Immature natural killer cell (primary cell): Measurements from ENCODE around the gene PFKL. TPM values are rescaled to one million over a fixed set of nuclear protein-coding genes. Genes with fewer than 3 reads are reported as not detected.

Source experiments
- DNase-seq, 3 donors: peaks; one replicate each; pipeline ENCODE4 v3.0.0; 2022; ENCODE audit warnings: mixed read lengths in 1 of 3
- H3K27ac Mint-ChIP-seq, 6 donors: one replicate each; pipeline ENCODE4 v1.8.0; 2020; ENCODE audit warnings: mixed read lengths in 6 of 6, mild to moderate bottlenecking in 5 of 6, inconsistent platforms in 4 of 6, moderate library complexity in 3 of 6
- H3K27me3 Mint-ChIP-seq, 3 donors: one replicate each; pipeline ENCODE4 v1.8.0; 2020 to 2021; ENCODE audit warnings: low read depth in 3 of 3, mild to moderate bottlenecking in 3 of 3, mixed read lengths in 3 of 3, moderate library complexity in 3 of 3, inconsistent platforms in 1 of 3
- H3K36me3 Mint-ChIP-seq, 3 donors: one replicate each; pipeline ENCODE4 v1.8.0; 2020; ENCODE audit warnings: mixed read lengths in 3 of 3, inconsistent platforms in 2 of 3, mild to moderate bottlenecking in 2 of 3
- H3K4me1 Mint-ChIP-seq, 2 donors: one replicate each; pipeline ENCODE4 v1.8.0; 2020; ENCODE audit warnings: inconsistent platforms in 2 of 2, mild to moderate bottlenecking in 2 of 2, mixed read lengths in 2 of 2, moderate library complexity in 1 of 2
- H3K4me3 Mint-ChIP-seq, 5 donors: one replicate each; pipeline ENCODE4 v1.8.0; 2020; ENCODE audit warnings: mild to moderate bottlenecking in 5 of 5, mixed read lengths in 5 of 5, inconsistent platforms in 3 of 5, moderate library complexity in 3 of 5
- H3K9me3 Mint-ChIP-seq, 6 donors: one replicate each; pipeline ENCODE4 v1.8.0; 2020; ENCODE audit warnings: mild to moderate bottlenecking in 6 of 6, mixed read lengths in 6 of 6, inconsistent platforms in 4 of 6, moderate library complexity in 3 of 6
- polyA plus RNA-seq, 3 donors: library from polyadenylated mRNA; unstranded; fragments of 300-500 nt; fragmentation: Illumina TruSeq; gene quantifications; one replicate each; pipeline ENCODE4 v1.2.3, GENCODE V29; 2021

Gene PFKL
- polyA plus RNA-seq, 3 donors from 2014 or later = 57.9 to 88.8 (median 84.6) TPM

- no peak for DNase-seq
- H3K4me1 Mint-ChIP-seq = peaks cover 17 to 18% of the 10 kb centered on the region in 2 donors
- no peak overlapping the region for H3K27ac Mint-ChIP-seq
- H3K36me3 Mint-ChIP-seq = peaks cover 19 to 31% (median 24%) of the 10 kb centered on the region in 3 donors
- H3K27me3 Mint-ChIP-seq = peaks cover 0 to 2% (median 0%) of the 10 kb centered on the region in 3 donors
- H3K4me3 Mint-ChIP-seq = no peak overlapping the region
- H3K9me3 Mint-ChIP-seq = peaks cover 0 to 9% (median 2%) of the 10 kb centered on the region in 6 donors
These were observed 63.4 kb downstream of the PFKL start for GRCh38 chr21:44363278-44363677.

GRCh38 chr21:44364151-44365053 lies 64.5 kb downstream of the PFKL start:
- Mint-ChIP-seq H3K9me3 (peaks cover 0 to 9% (median 2%) of the 10 kb centered on the region in 6 donors), H3K27me3 (peaks cover 0 to 3% (median 2%) of the 10 kb centered on the region in 3 donors), H3K36me3 (peaks cover 13 to 25% (median 16%) of the 10 kb centered on the region in 3 donors), H3K4me1 (peaks cover 17 to 18% of the 10 kb centered on the region in 2 donors), H3K27ac (no peak overlapping the region), H3K4me3 (no peak overlapping the region)
- DNase-seq = no peak

- DNase-seq = no peak
- H3K27ac Mint-ChIP-seq = no peak overlapping the region
- H3K4me3 Mint-ChIP-seq = no peak overlapping the region
- H3K27me3 Mint-ChIP-seq = peaks cover 0 to 3% (median 0%) of the 10 kb centered on the region in 3 donors
- peaks cover 0 to 9% (median 2%) of the 10 kb centered on the region in 6 donors for H3K9me3 Mint-ChIP-seq
- peaks cover 10 to 13% of the 10 kb centered on the region in 2 donors for H3K4me1 Mint-ChIP-seq
- H3K36me3 Mint-ChIP-seq = peaks cover 12 to 23% (median 15%) of the 10 kb centered on the region in 3 donors
These were observed 65.6 kb downstream of the PFKL start for GRCh38 chr21:44365251-44365966.

- H3K4me1 Mint-ChIP-seq = peaks cover 5 to 11% of the 10 kb centered on the region in 2 donors
- DNase-seq = no peak
- H3K9me3 Mint-ChIP-seq = peaks cover 0 to 9% (median 2%) of the 10 kb centered on the region in 6 donors
- H3K27ac Mint-ChIP-seq = no peak overlapping the region
- no peak overlapping the region for H3K4me3 Mint-ChIP-seq
- peaks cover 0 to 3% (median 1%) of the 10 kb centered on the region in 3 donors for H3K27me3 Mint-ChIP-seq
- peaks cover 12 to 23% (median 18%) of the 10 kb centered on the region in 3 donors for H3K36me3 Mint-ChIP-seq
These were observed 66.2 kb downstream of the PFKL start for GRCh38 chr21:44365967-44366585.

- Mint-ChIP-seq H3K27me3 (peaks cover 0 to 5% (median 1%) of the 10 kb centered on the region in 3 donors), H3K4me3 (no peak overlapping the region), H3K9me3 (peaks cover 0 to 9% (median 2%) of the 10 kb centered on the region in 6 donors), H3K36me3 (peaks cover 16 to 27% (median 20%) of the 10 kb centered on the region in 3 donors), H3K4me1 (peaks cover 9 to 11% of the 10 kb centered on the region in 2 donors), H3K27ac (no peak overlapping the region)
- no peak for DNase-seq
These were observed 66.8 kb downstream of the PFKL start for GRCh38 chr21:44366586-44367211.

- Mint-ChIP-seq H3K36me3 (peaks cover 17 to 35% (median 28%) of the 10 kb centered on the region in 3 donors), H3K27ac (no peak overlapping the region), H3K4me1 (peaks cover 22 to 31% of the 10 kb centered on the region in 2 donors), H3K4me3 (peak overlapping the region in 1 of 5 donors; percentile 42), H3K9me3 (no peaks in the 10 kb centered on the region), H3K27me3 (peaks cover 0 to 6% (median 5%) of the 10 kb centered on the region in 3 donors)
- DNase-seq = peak in 2 of 3 donors; percentile 25 to 29
These were observed 69.0 kb downstream of the PFKL start for GRCh38 chr21:44368711-44369446.

GRCh38 chr21:44370027-44370735 lies 70.3 kb downstream of the PFKL start:
- Mint-ChIP-seq H3K4me1 (peaks cover 32 to 44% of the 10 kb centered on the region in 2 donors), H3K27ac (no peak overlapping the region), H3K36me3 (peaks cover 20 to 39% (median 33%) of the 10 kb centered on the region in 3 donors), H3K4me3 (no peak overlapping the region), H3K9me3 (peaks cover 0 to 3% (median 0%) of the 10 kb centered on the region in 6 donors), H3K27me3 (peaks cover 1 to 11% (median 8%) of the 10 kb centered on the region in 3 donors)
- peak in 1 of 3 donors; percentile 15 for DNase-seq

- peaks cover 3 to 18% (median 12%) of the 10 kb centered on the region in 3 donors for H3K27me3 Mint-ChIP-seq
- H3K4me1 Mint-ChIP-seq = peaks cover 39 to 51% of the 10 kb centered on the region in 2 donors
- peaks cover 0 to 5% (median 0%) of the 10 kb centered on the region in 6 donors for H3K9me3 Mint-ChIP-seq
- peak overlapping the region in 2 of 5 donors; percentile 15 to 35 for H3K4me3 Mint-ChIP-seq
- DNase-seq = no peak
- no peak overlapping the region for H3K27ac Mint-ChIP-seq
- H3K36me3 Mint-ChIP-seq = peaks cover 26 to 43% (median 40%) of the 10 kb centered on the region in 3 donors
These were observed 71.0 kb downstream of the PFKL start for GRCh38 chr21:44370786-44371410.

GRCh38 chr21:44371596-44371995 lies 71.7 kb downstream of the PFKL start:
- Mint-ChIP-seq H3K9me3 (peaks cover 0 to 5% (median 0%) of the 10 kb centered on the region in 6 donors), H3K4me3 (no peak overlapping the region), H3K27ac (no peak overlapping the region), H3K27me3 (peaks cover 3 to 19% (median 12%) of the 10 kb centered on the region in 3 donors), H3K36me3 (peaks cover 28 to 50% (median 47%) of the 10 kb centered on the region in 3 donors), H3K4me1 (peaks cover 46 to 58% of the 10 kb centered on the region in 2 donors)
- DNase-seq = no peak

GRCh38 chr21:44372616-44373015 lies 72.8 kb downstream of the PFKL start:
- Mint-ChIP-seq H3K36me3 (peaks cover 32 to 55% (median 54%) of the 10 kb centered on the region in 3 donors), H3K9me3 (peaks cover 0 to 5% (median 0%) of the 10 kb centered on the region in 6 donors), H3K4me3 (peak overlapping the region in 1 of 5 donors; percentile 18), H3K4me1 (peaks cover 54 to 64% of the 10 kb centered on the region in 2 donors), H3K27me3 (peaks cover 4 to 20% (median 12%) of the 10 kb centered on the region in 3 donors), H3K27ac (no peak overlapping the region)
- DNase-seq = no peak

GRCh38 chr21:44374601-44375280 lies 74.9 kb downstream of the PFKL start:
- peaks cover 0 to 5% (median 0%) of the 10 kb centered on the region in 6 donors for H3K9me3 Mint-ChIP-seq
- peaks cover 4 to 23% (median 10%) of the 10 kb centered on the region in 3 donors for H3K27me3 Mint-ChIP-seq
- DNase-seq = no peak
- H3K4me1 Mint-ChIP-seq = peaks cover 54 to 61% of the 10 kb centered on the region in 2 donors
- H3K36me3 Mint-ChIP-seq = peaks cover 27 to 66% (median 57%) of the 10 kb centered on the region in 3 donors
- H3K4me3 Mint-ChIP-seq = peak overlapping the region; percentile 76 to 92 (median 84)
- H3K27ac Mint-ChIP-seq = peak overlapping the region in 5 of 6 donors; percentile 58 to 91 (median 77)
